Transverse colon (tissue), 4 donors: ENCODE results near the gene DEGS2.
A peak's percentile ranks its signal among the peaks of the same experiment; 100 is the strongest.

Experiments
- CTCF ChIP-seq, 5 experiments: fragments of 200-600 bp in 3 of 5; fragments of 450-650 bp in 2 of 5; sonication (generic) in 3 of 5; IDR thresholded peaks; 1 replicate in 2 of 5; 2 replicates in 3 of 5; pipeline ENCODE4 v1.5.1; 2016 to 2017; ENCODE audit warnings: antibody characterized with exemption in 5 of 5, inconsistent platforms in 3 of 5, mild to moderate bottlenecking in 2 of 5, moderate library complexity in 1 of 5
- EP300 ChIP-seq: sonication (generic); formaldehyde crosslinking; IDR thresholded peaks from one replicate; pipeline ENCODE4 v1.6.1; 2017; ENCODE audit warnings: antibody characterized with exemption, low read depth
- POLR2A ChIP-seq: fragments of 450-650 bp; IDR thresholded peaks from one replicate; pipeline ENCODE4 v1.6.1; 2016; ENCODE audit warnings: antibody characterized with exemption, mild to moderate bottlenecking, moderate library complexity
- POLR2AphosphoS5 ChIP-seq, 3 donors: sonication (generic); formaldehyde crosslinking; IDR thresholded peaks; one replicate each; pipeline ENCODE4 v1.6.1; 2016; ENCODE audit warnings: antibody characterized with exemption in 3 of 3

- TF ChIP-seq POLR2AphosphoS5 (IDR thresholded peaks at IDR 0.05) (peak; percentile 23 to 30 (median 27)), CTCF (IDR thresholded peaks at IDR 0.05) (no peak), POLR2A (peak; percentile 53), EP300 (no peak)
Measured at GRCh38 chr14:100142073-100143040, 17.1 kb downstream of the DEGS2 start.
